Subcutaneous abdominal adipose tissue (tissue), 5 donors: ENCODE measurements around the gene ETF1.

ENCODE experiments used
- H3K27ac ChIP-seq: one replicate; pipeline ENCODE4 v1.7.0; 2013; ENCODE audit warnings: low read depth, mild to moderate bottlenecking, inconsistent platforms, low read length, moderate library complexity
- H3K27me3 ChIP-seq, 5 donors: one replicate each; pipeline ENCODE4 v1.7.0; 2013; ENCODE audit warnings: low read length in 5 of 5, inconsistent platforms in 1 of 5; ENCODE audit not compliant: control insufficient read depth in 5 of 5, insufficient read depth in 4 of 5
- H3K36me3 ChIP-seq, 5 donors: one replicate each; pipeline ENCODE4 v1.7.0; 2013; ENCODE audit warnings: low read length in 5 of 5; ENCODE audit not compliant: control insufficient read depth in 5 of 5, insufficient read depth in 5 of 5
- H3K4me1 ChIP-seq, 5 donors: one replicate each; pipeline ENCODE4 v1.7.0; 2013; ENCODE audit warnings: low read length in 5 of 5, mild to moderate bottlenecking in 3 of 5, moderate library complexity in 1 of 5; ENCODE audit not compliant: control insufficient read depth in 5 of 5, insufficient read depth in 5 of 5
- H3K4me3 ChIP-seq, 5 donors: one replicate each; pipeline ENCODE4 v1.7.0; 2013; ENCODE audit warnings: low read length in 5 of 5, low read depth in 1 of 5
- H3K9ac ChIP-seq, 5 donors: one replicate each; pipeline ENCODE4 v1.7.0; 2013; ENCODE audit warnings: low read length in 5 of 5, mild to moderate bottlenecking in 4 of 5, moderate library complexity in 3 of 5
- H3K9me3 ChIP-seq, 5 donors: one replicate each; pipeline ENCODE4 v1.7.0; 2013; ENCODE audit warnings: low read length in 5 of 5; ENCODE audit not compliant: control insufficient read depth in 5 of 5
- donor health status: healthy.
- donor health status: healthy.
- donor health status: healthy.
- donor health status: healthy.
- donor health status: healthy.

The ETF1 gene

GRCh38 chr5:138542956-138543729 is at the start of gene ETF1:
Gene ETF1 (minus strand): TSS chr5:138543236. CDS start chr5:138542918, 318 bp downstream.
- Histone ChIP-seq H3K36me3 (no peaks in the 10 kb centered on the region), H3K4me1 (peaks cover 10 to 69% (median 64%) of the 10 kb centered on the region in 5 donors), H3K27me3 (no peaks in the 10 kb centered on the region), H3K27ac (peak within 1 kb of the TSS; percentile 99), H3K4me3 (peak within 1 kb of the TSS; percentile 88 to 98 (median 94)), H3K9me3 (no peaks in the 10 kb centered on the region), H3K9ac (peak within 1 kb of the TSS; percentile 97 to 100 (median 98))

- no peak overlapping the region for H3K4me3 ChIP-seq
- no peaks in the 10 kb centered on the region for H3K27me3 ChIP-seq
- H3K27ac ChIP-seq = no peak overlapping the region
- H3K4me1 ChIP-seq = peaks cover 0 to 10% (median 4%) of the 10 kb centered on the region in 5 donors
- H3K9me3 ChIP-seq = no peaks in the 10 kb centered on the region
- H3K36me3 ChIP-seq = no peaks in the 10 kb centered on the region
- H3K9ac ChIP-seq = no peak overlapping the region
Observed at GRCh38 chr5:138588013-138588788, 45.2 kb upstream of the ETF1 start.

- no peak overlapping the region for H3K4me3 ChIP-seq
- H3K27me3 ChIP-seq = no peaks in the 10 kb centered on the region
- peak overlapping the region in 1 of 5 donors; percentile 8 for H3K9ac ChIP-seq
- no peak overlapping the region for H3K27ac ChIP-seq
- H3K9me3 ChIP-seq = no peaks in the 10 kb centered on the region
- peaks cover 0 to 17% (median 6%) of the 10 kb centered on the region in 5 donors for H3K4me1 ChIP-seq
- H3K36me3 ChIP-seq = no peaks in the 10 kb centered on the region
Observed at GRCh38 chr5:138585157-138585556, 42.1 kb upstream of the ETF1 start.

GRCh38 chr5:138583984-138584637 is 41.1 kb upstream of the ETF1 start:
- no peaks in the 10 kb centered on the region for H3K9me3 ChIP-seq
- no peak overlapping the region for H3K27ac ChIP-seq
- H3K4me1 ChIP-seq = peaks cover 0 to 20% (median 9%) of the 10 kb centered on the region in 5 donors
- H3K36me3 ChIP-seq = no peaks in the 10 kb centered on the region
- no peak overlapping the region for H3K4me3 ChIP-seq
- H3K9ac ChIP-seq = no peak overlapping the region
- H3K27me3 ChIP-seq = no peaks in the 10 kb centered on the region

GRCh38 chr5:138582959-138583358 is 39.9 kb upstream of the ETF1 start:
- H3K4me3 ChIP-seq = no peak overlapping the region

GRCh38 chr5:138580777-138581176 is 37.7 kb upstream of the ETF1 start:
- Histone ChIP-seq H3K9ac (no peak overlapping the region), H3K27me3 (no peaks in the 10 kb centered on the region), H3K4me3 (no peak overlapping the region), H3K27ac (no peak overlapping the region), H3K9me3 (no peaks in the 10 kb centered on the region), H3K36me3 (no peaks in the 10 kb centered on the region), H3K4me1 (peaks cover 0 to 20% (median 9%) of the 10 kb centered on the region in 5 donors)

More at GRCh38 chr5:138582959-138583358, 39.9 kb upstream of the ETF1 start:
- no peak overlapping the region for H3K27ac ChIP-seq
- H3K36me3 ChIP-seq = no peaks in the 10 kb centered on the region
- no peaks in the 10 kb centered on the region for H3K27me3 ChIP-seq
- H3K4me1 ChIP-seq = peaks cover 0 to 20% (median 9%) of the 10 kb centered on the region in 5 donors
- no peak overlapping the region for H3K9ac ChIP-seq
- H3K9me3 ChIP-seq = no peaks in the 10 kb centered on the region

- Histone ChIP-seq H3K27me3 (no peaks in the 10 kb centered on the region), H3K9ac (no peak overlapping the region), H3K9me3 (no peaks in the 10 kb centered on the region), H3K27ac (no peak overlapping the region), H3K4me3 (no peak overlapping the region), H3K36me3 (no peaks in the 10 kb centered on the region), H3K4me1 (peaks cover 3 to 17% (median 8%) of the 10 kb centered on the region in 5 donors)
Observed at GRCh38 chr5:138580001-138580400, 37.0 kb upstream of the ETF1 start.

GRCh38 chr5:138579517-138579863 is 36.5 kb upstream of the ETF1 start:
- Histone ChIP-seq H3K9me3 (no peaks in the 10 kb centered on the region), H3K36me3 (no peaks in the 10 kb centered on the region), H3K4me3 (no peak overlapping the region), H3K27me3 (no peaks in the 10 kb centered on the region), H3K4me1 (peaks cover 3 to 15% (median 7%) of the 10 kb centered on the region in 5 donors), H3K9ac (peak overlapping the region in 1 of 5 donors; percentile 47), H3K27ac (no peak overlapping the region)

GRCh38 chr5:138577452-138577851 is 34.4 kb upstream of the ETF1 start:
- Histone ChIP-seq H3K27ac (no peak overlapping the region), H3K27me3 (no peaks in the 10 kb centered on the region), H3K9me3 (no peaks in the 10 kb centered on the region), H3K36me3 (peaks cover 2 to 12% (median 6%) of the 10 kb centered on the region in 5 donors), H3K9ac (no peak overlapping the region), H3K4me1 (peaks cover 6 to 25% (median 17%) of the 10 kb centered on the region in 5 donors), H3K4me3 (no peak overlapping the region)
